Stimulated activated naive CD8-positive, alpha-beta T cell treated with anti-CD3 and anti-CD28 coated beads, Interleukin-15, Interleukin-2, amounts not matched to agents 100 ng/mL and 50 ng/mL, for 24 hours (primary cell): ENCODE results near the gene TANC2.

Source experiments
- H3K27ac Mint-ChIP-seq: one replicate; pipeline ENCODE4 v1.8.0; 2021; ENCODE audit warnings: mild to moderate bottlenecking, mixed read lengths
- H3K27me3 Mint-ChIP-seq: one replicate; pipeline ENCODE4 v1.8.0; 2021; ENCODE audit warnings: mixed read lengths
- H3K36me3 Mint-ChIP-seq: one replicate; pipeline ENCODE4 v1.8.0; 2021; ENCODE audit warnings: low read depth, mixed read lengths
- H3K4me1 Mint-ChIP-seq: one replicate; pipeline ENCODE4 v1.8.0; 2021; ENCODE audit warnings: low read depth, mixed read lengths
- H3K4me3 Mint-ChIP-seq: one replicate; pipeline ENCODE4 v1.8.0; 2021; ENCODE audit warnings: mild to moderate bottlenecking, mixed read lengths
- H3K9me3 Mint-ChIP-seq: one replicate; pipeline ENCODE4 v1.8.0; 2021; ENCODE audit warnings: mixed read lengths

Gene TANC2

GRCh38 chr17:63015824-63016223, 49.8 kb downstream of the TANC2 start:
- Mint-ChIP-seq H3K36me3 (peaks cover 17% of the 10 kb centered on the region), H3K9me3 (peaks cover 9% of the 10 kb centered on the region), H3K27me3 (no peaks in the 10 kb centered on the region)

More at GRCh38 chr17:63015824-63016223, 49.8 kb downstream of the TANC2 start:
- Mint-ChIP-seq H3K4me1 (no peaks in the 10 kb centered on the region), H3K27ac (no peak overlapping the region), H3K4me3 (no peak overlapping the region)
